Body of pancreas (tissue), 4 donors: ENCODE measurements around the gene SOD3.

Experiments used
- POLR2A ChIP-seq, 3 donors: fragments of 450-650 bp; IDR thresholded peaks; one replicate each; pipeline ENCODE4 v1.6.1; 2016; ENCODE audit warnings: antibody characterized with exemption in 3 of 3, mild to moderate bottlenecking in 2 of 3
- TF ChIP-seq, protein P1 (sequence below), 7 experiments: fragments of 450-650 bp in 4 of 7; fragments of 200-600 bp in 3 of 7; sonication (generic) in 3 of 7; IDR thresholded peaks; one replicate each; pipeline ENCODE4 v1.5.1; 2016 to 2019; ENCODE audit warnings: antibody characterized with exemption in 7 of 7

- TF ChIP-seq, protein P1, sequence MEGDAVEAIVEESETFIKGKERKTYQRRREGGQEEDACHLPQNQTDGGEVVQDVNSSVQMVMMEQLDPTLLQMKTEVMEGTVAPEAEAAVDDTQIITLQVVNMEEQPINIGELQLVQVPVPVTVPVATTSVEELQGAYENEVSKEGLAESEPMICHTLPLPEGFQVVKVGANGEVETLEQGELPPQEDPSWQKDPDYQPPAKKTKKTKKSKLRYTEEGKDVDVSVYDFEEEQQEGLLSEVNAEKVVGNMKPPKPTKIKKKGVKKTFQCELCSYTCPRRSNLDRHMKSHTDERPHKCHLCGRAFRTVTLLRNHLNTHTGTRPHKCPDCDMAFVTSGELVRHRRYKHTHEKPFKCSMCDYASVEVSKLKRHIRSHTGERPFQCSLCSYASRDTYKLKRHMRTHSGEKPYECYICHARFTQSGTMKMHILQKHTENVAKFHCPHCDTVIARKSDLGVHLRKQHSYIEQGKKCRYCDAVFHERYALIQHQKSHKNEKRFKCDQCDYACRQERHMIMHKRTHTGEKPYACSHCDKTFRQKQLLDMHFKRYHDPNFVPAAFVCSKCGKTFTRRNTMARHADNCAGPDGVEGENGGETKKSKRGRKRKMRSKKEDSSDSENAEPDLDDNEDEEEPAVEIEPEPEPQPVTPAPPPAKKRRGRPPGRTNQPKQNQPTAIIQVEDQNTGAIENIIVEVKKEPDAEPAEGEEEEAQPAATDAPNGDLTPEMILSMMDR (IDR thresholded peaks at IDR 0.05), result no peak
- TF ChIP-seq POLR2A (IDR thresholded peaks at IDR 0.05), result no peak
Measured at GRCh38 chr4:24778464-24779225, 16.7 kb upstream of the SOD3 start.
